ENCODE data around the gene KIF2C.
"Not testable (repeated sequence)": the region's sequence is repeated elsewhere in the genome, so short reads cannot be mapped to it uniquely, and the experiment has no call there.

The KIF2C gene

GRCh38 chr1:44776730-44777068, 37.1 kb downstream of the KIF2C start:
- DNase-seq, result no peak

DNA sequence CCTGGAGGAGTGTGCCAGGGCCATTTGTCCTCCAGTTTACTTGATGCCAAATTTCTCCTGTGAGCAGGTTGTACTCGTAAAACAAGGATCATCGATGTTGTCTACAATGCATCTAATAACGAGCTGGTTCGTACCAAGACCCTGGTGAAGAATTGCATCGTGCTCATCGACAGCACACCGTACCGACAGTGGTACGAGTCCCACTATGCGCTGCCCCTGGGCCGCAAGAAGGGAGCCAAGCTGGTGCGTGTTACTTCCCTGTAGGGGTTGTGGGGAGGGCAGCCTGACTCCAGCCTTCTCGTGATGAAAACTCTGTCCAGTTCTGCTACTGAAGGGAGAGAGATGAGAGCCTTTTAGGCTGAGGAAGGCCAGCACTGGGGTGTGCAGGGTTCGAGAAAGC, 37.9 kb downstream of the KIF2C start:
- DNase-seq, result no peak

DNA sequence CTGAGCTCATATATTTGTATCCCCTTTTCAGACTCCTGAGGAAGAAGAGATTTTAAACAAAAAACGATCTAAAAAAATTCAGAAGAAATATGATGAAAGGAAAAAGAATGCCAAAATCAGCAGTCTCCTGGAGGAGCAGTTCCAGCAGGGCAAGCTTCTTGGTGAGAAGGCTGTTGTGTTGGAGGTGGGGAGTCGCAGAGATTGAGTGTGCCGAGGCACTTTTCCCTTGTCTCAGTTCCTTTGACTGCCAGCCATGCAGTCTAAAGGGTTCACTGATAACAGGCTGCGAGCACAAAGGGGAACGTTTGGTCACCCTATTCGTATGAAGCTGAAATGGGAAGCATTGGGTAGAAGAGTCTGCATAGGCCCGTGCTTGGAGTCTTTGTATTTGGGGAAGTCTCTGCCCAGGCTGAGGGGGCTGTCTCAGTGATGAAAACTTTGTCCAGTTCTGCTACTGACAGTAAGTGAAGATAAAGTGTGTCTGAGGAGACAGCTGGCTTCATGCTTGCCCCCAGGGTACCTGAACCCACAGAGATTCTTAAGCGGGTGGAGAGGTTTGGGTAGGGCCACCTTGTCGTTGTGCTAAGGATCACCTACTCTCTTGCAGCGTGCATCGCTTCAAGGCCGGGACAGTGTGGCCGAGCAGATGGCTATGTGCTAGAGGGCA, 38.5 kb downstream of the KIF2C start:
- no peak for DNase-seq

DNA sequence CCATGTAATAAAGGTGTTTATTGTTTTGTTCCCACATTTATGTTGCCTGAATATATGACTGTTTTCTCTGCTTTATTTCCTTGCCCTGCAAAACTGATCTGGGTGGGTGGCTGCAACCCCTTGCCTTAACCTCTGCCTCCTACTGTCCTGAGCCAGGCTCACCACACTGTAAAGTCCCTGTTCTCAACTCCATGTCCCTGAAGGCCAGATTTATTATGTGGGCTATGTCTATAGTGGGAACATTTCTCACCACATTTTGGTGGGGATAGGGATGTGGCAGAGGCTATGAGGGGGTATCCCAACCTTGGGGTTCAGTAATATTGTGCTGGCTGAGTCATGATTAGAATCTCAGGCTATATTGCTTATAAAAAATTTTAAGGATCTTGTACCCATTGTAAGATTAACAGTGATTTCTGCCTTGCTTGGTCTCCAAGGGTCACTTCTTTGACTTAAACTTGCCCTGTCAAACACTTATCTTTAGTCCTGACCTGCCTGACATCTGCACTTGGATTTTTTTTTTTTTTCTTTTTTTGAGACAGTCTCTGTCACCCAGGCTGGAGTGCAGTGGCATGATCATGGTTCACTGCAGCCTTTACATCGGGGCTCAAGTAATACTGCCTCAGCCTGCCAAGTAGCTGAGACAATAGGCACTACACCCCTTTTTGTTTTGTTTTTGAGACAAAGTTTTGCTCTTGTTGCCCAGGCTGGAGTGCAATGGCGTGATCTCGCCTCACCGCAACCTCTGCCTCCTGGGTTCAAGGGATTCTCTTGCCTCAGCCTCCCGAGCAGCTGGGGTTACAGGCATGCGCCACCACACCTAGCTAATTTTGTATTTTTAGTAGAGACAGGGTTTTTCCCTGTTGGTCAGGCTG, 39.3 kb downstream of the KIF2C start:
- no peak for DNase-seq

- no peak for DNase-seq
Observed at GRCh38 chr1:44780583-44781121, 41.0 kb downstream of the KIF2C start.

GRCh38 chr1:44783697-44784093, 44.1 kb downstream of the KIF2C start:
- DNase-seq, result no peak

GRCh38 chr1:44784094-44785028, 44.7 kb downstream of the KIF2C start:
- DNase-seq, result peak; percentile 5

GRCh38 chr1:44785029-44785380, 45.4 kb downstream of the KIF2C start:
- no peak for DNase-seq

- no peak for DNase-seq
Observed at GRCh38 chr1:44785501-44786137, 46.0 kb downstream of the KIF2C start.

- no peak for DNase-seq
Observed at GRCh38 chr1:44786138-44786840, 46.7 kb downstream of the KIF2C start.

DNA sequence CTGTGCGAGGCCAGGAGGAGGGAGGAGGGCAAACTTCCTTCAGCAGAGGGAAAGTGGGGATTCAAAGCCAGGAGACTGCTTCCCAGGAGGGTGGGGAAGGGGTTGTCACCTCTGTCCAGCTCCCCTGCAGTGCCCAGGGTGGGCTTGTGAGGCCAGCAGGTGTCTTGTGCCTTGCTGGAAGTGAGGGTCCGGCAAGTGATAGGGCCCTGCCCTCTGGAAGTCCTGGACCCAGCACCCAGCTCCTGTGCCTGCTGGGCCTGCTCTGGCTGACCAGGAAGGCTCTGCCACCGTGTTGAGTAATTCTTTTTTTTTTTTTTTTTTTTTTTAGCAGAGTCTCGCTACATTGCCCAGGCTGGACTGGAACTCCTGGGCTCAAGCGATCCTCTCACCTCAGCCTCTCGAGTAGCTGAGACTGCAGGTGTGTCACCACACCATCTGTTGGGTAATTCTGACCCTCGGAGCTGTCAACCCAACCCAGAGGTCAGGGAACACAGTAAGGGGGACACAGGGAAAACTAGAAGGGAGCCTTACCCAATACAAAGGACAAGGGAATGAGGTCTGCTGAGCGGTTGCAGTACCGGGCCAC, 47.3 kb downstream of the KIF2C start:
- DNase-seq, result no peak

- no peak for DNase-seq
Observed at GRCh38 chr1:44787506-44787905, 47.9 kb downstream of the KIF2C start.

GRCh38 chr1:44788120-44788860, 48.7 kb downstream of the KIF2C start, which contains the start of gene BEST4:
Gene BEST4, minus strand, starts transcription at chr1:44788170. Its CDS starts 465 bp downstream, at chr1:44787705.
- no peak for DNase-seq

- no peak for DNase-seq
Observed at GRCh38 chr1:44790968-44791801, 51.5 kb downstream of the KIF2C start.

DNA sequence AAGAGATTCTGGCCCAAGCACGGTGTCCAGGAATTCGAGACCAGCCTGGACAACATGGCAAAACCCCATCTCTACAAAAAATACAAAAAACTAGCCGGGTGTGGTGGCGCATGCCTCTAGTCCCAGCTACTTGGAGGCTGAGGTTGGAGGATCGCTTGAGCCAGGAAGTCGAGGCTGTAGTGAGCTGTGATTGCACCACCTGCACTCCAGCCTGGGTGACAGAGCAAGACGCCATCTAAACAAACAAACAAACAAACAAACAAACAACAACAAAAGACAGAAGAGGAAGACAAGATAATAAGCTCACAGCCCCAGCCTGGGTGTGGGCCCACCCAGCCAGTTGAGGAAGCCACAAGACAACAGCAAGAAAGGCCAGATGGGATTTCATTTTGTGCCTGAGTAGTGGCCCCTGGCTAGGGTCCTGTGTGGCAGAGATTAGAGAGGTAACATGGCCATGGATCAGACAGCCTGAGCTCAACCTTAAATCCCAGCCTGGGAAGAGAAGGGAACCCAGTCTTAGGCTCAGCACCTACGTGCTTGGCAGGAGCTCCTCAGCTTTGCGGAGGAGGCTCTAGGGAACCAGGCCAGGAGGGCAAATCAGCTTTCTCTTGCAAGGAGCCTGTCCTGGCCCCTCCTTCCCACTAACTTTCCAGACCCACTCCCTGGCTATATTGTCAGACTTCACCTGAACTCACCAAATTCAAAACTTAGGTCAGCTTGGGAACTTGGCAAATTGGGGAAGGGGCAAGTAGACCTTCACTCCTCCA, 53.3 kb downstream of the KIF2C start:
- DNase-seq, result no peak

DNA sequence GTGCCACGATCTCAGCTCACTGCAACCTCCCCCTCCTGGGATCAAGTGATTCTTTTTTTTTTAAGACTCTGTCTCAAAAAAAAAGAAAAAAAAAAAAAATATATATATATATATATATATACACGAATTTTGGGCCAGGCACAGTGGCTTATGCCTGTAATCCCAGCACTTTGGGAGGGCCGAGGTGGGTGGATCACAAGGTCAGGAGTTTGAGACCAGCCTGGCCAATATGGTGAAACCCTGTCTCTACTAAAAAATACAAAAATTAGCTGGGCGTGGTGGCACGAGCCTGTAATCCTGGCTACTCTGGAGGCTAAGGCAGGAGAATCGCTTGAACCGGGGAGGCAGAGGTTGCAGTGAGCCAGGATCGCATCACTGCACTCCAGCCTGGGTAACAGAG, 58.2 kb downstream of the KIF2C start:
- DNase-seq, result not testable (repeated sequence)

GRCh38 chr1:44798481-44799365, 59.1 kb downstream of the KIF2C start:
- peak; percentile 47 for DNase-seq
